Measurements from ENCODE around the gene HIPK2.

HIPK2 gene

DNA sequence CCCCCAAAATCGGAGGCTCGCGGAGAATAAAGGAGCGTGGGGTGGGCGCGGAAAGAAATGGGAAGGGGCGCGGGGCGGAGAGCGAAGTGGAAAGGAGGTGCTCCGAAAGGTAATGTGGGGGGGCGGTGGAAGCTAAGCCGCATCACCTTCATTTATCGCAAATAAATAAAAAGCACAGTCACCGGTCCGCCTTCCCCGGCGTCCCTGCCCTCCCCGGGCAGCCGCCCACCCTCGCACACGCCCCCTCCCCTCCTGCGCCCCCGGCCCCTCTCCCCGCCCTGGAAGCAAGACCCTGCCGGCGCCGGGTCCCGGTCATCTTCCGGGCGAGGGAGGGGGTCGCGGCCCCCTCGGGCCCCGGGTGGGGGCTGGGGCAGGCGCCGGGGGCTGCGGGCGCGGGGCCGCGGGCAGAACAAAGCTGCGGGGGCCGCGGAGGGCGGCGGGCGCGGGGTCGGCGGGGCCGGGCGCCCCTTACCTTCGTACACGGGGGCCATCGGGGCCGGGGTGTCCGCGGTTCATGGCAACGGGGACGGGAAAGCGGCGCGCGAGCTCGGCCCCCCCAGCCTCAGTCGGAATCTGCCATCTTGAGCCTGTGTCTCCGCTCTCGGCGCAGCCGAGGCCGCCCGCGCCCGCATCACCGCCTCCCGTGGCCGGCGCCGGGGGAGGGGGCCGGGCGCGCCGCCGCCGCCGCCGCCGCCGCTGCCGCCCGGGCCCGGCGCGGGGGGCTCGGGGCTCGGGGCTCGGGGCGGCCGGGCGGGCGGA, 486 bp downstream of the HIPK2 start:
- Histone ChIP-seq H3K27me3 (no peaks in the 10 kb centered on the region), H3K4me1 (peaks cover 2% of the 10 kb centered on the region; the same call in 1 of the 2 replicates), H3K36me3 (no peaks in the 10 kb centered on the region), H3K4me3 (ENCODE audit: low read depth, low read length) (peak overlapping the region; percentile 76), H3K9me3 (no peaks in the 10 kb centered on the region)
- peak; percentile 54 for DNase-seq
- no peak for TF ChIP-seq CTCF (IDR thresholded peaks at IDR 0.05; ENCODE audit: low read depth, low read length)

- peak overlapping the region; percentile 76 for H3K4me3 ChIP-seq (ENCODE audit: low read depth, low read length)
- no peaks in the 10 kb centered on the region for H3K9me3 ChIP-seq
- H3K27me3 ChIP-seq: no peaks in the 10 kb centered on the region
- TF ChIP-seq CTCF (IDR thresholded peaks at IDR 0.05; ENCODE audit: low read depth, low read length): no peak; the same call in 1 of the 2 replicates
- peak; percentile 10 for DNase-seq
- H3K4me1 ChIP-seq: peaks cover 2% of the 10 kb centered on the region; the same call in 1 of the 2 replicates
- no peaks in the 10 kb centered on the region for H3K36me3 ChIP-seq
Observed at GRCh38 chr7:139776486-139777132, 1.2 kb downstream of the HIPK2 start.

DNA sequence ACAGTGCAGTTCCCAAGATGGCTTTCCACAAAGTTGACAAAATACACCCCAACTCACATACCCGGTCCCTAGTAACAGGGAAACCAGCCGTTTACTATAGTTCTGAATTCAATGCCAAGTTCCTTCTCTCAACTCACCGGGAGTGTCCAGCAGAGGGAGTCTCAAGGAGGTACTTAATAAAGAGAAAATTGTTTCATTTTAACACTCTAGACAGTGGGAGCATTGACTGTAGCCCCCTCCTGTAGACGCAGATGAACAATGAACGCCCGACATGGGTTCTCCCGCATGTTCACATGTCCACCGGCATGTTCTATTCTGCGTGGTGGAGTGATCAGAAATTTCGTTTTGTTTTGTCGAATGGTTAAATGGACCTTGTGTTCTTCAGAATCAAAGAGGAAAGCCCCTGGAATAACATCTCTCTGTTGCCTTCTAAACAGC, 1.9 kb downstream of the HIPK2 start:
- Histone ChIP-seq H3K36me3 (no peaks in the 10 kb centered on the region), H3K27me3 (no peaks in the 10 kb centered on the region), H3K4me1 (peaks cover 2% of the 10 kb centered on the region; the same call in 1 of the 2 replicates), H3K9me3 (no peaks in the 10 kb centered on the region), H3K4me3 (ENCODE audit: low read depth, low read length) (peak overlapping the region; percentile 76)
- peak; percentile 81 for TF ChIP-seq CTCF (IDR thresholded peaks at IDR 0.05; ENCODE audit: low read depth, low read length)
- DNase-seq: peak; percentile 70

- DNase-seq: no peak
- H3K4me3 ChIP-seq (ENCODE audit: low read depth, low read length): no peak overlapping the region
- no peaks in the 10 kb centered on the region for H3K27me3 ChIP-seq
- no peak for TF ChIP-seq CTCF (IDR thresholded peaks at IDR 0.05; ENCODE audit: low read depth, low read length)
- H3K4me1 ChIP-seq: peaks cover 2% of the 10 kb centered on the region; the same call in 1 of the 2 replicates
- H3K36me3 ChIP-seq: no peaks in the 10 kb centered on the region
- H3K9me3 ChIP-seq: no peaks in the 10 kb centered on the region
Observed at GRCh38 chr7:139774376-139774775, 3.4 kb downstream of the HIPK2 start.

DNA sequence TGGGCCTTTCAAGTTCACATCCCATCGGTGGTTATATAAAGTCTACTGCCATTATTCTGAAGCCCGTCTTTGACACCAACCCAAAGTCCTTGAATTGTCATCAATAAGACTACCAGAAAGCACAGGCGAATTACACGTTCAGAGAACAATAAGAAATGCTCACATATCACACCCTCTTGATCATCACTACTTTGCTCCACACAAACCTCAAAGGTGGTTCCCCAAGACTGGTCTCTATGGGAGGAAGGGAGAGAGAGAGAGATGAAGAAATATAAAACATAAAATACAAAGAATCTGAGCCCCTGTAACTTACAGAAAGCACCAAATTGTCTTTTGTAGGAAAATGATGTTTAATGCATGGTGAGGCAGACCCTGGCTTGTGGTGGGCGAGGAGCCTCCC, 4.4 kb downstream of the HIPK2 start:
- no peak for TF ChIP-seq CTCF (IDR thresholded peaks at IDR 0.05; ENCODE audit: low read depth, low read length)
- Histone ChIP-seq H3K36me3 (no peaks in the 10 kb centered on the region), H3K27me3 (no peaks in the 10 kb centered on the region), H3K4me1 (peaks cover 2% of the 10 kb centered on the region; the same call in 1 of the 2 replicates), H3K4me3 (ENCODE audit: low read depth, low read length) (no peak overlapping the region), H3K9me3 (no peaks in the 10 kb centered on the region)
- DNase-seq: no peak

DNA sequence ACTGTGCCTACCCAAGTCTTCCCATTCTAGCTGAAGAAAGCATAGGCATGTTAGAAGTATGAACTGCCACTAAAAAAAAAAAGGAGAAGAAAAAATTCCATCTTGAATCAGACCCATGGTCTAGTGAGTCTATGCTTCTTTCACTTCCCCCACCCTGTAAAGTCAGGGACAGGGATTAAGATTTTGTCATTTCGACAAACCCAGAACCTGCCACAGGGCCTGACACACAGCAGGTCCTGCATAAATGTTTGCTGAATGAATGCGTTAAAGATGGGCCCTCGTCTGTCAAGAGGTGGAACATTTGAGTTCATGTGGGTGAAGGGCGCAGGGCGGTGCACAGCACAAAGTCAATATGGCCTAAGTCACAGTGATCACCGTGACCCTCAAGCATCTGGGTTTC, 4.9 kb downstream of the HIPK2 start:
- Histone ChIP-seq H3K4me1 (peaks cover 2% of the 10 kb centered on the region; the same call in 1 of the 2 replicates), H3K27me3 (no peaks in the 10 kb centered on the region), H3K9me3 (no peaks in the 10 kb centered on the region), H3K4me3 (ENCODE audit: low read depth, low read length) (no peak overlapping the region), H3K36me3 (no peaks in the 10 kb centered on the region)
- TF ChIP-seq CTCF (IDR thresholded peaks at IDR 0.05; ENCODE audit: low read depth, low read length): no peak
- no peak for DNase-seq

All from BE2C (cell line).